Adrenal gland (tissue), 12 donors: ENCODE data around the gene STIM2. TPM values are rescaled to one million over a fixed set of nuclear protein-coding genes. Genes with fewer than 3 reads are reported as not detected.

Experiments used
- DNase-seq, 7 donors: peaks; one replicate each; pipeline ENCODE4 v3.0.0-alpha.2; 2019 to 2020
- H3K27ac ChIP-seq, 5 donors: fragments of 200-600 bp; sonication (generic) in 4 of 5; 1 replicate in 3 of 5; 2 replicates in 2 of 5; pipeline versions ENCODE4 v1.5.1 to v1.8.0; 2016 to 2020; ENCODE audit warnings: mild to moderate bottlenecking in 1 of 5
- H3K27me3 ChIP-seq: fragments of 200-600 bp; 2 replicates; pipeline ENCODE4 v1.8.0; 2021
- H3K36me3 ChIP-seq, 2 donors: fragments of 200-600 bp; replicated peaks in 1 of 2; 1 replicate in 1 of 2; 2 replicates in 1 of 2; pipeline versions ENCODE4 v1.5.1 to v1.8.0; 2018 to 2022
- H3K4me1 ChIP-seq, 2 donors: fragments of 200-600 bp; replicated peaks in 1 of 2; 1 replicate in 1 of 2; 2 replicates in 1 of 2; pipeline versions ENCODE4 v1.5.1 to v1.8.0; 2018 to 2021
- H3K4me3 ChIP-seq, 4 donors: fragments of 200-600 bp; sonication (generic) in 3 of 4; one replicate each; pipeline ENCODE4 v1.5.1; 2016 to 2018
- H3K9me3 ChIP-seq, 3 donors: fragments of 200-600 bp; sonication (generic) in 1 of 3; replicated peaks in 1 of 3; 1 replicate in 2 of 3; 2 replicates in 1 of 3; pipeline versions ENCODE4 v1.5.1 to v1.8.0; 2016 to 2021
- CTCF ChIP-seq, 6 experiments: fragments of 450-650 bp in 4 of 6; fragments of 200-600 bp in 2 of 6; sonication (generic) in 1 of 6; IDR thresholded peaks; 1 replicate in 5 of 6; 2 replicates in 1 of 6; pipeline versions ENCODE4 v1.5.1 to v1.8.0; 2016 to 2021; ENCODE audit warnings: antibody characterized with exemption in 6 of 6, mild to moderate bottlenecking in 2 of 6, moderate library complexity in 1 of 6
- POLR2A ChIP-seq, 2 donors: fragments of 450-650 bp; IDR thresholded peaks; one replicate each; pipeline ENCODE4 v1.6.1; 2017; ENCODE audit warnings: antibody characterized with exemption in 2 of 2, mild to moderate bottlenecking in 2 of 2, moderate library complexity in 1 of 2
- WGBS, 4 donors: extraction: QIAGEN DNeasy Blood & Tissue Kit in 2 of 4; methylation state at CpG; one replicate each; pipeline versions ENCODE4 v1.1.5 to v1.1.7; 2013 to 2017; 5-methylcytosine and 5-hydroxymethylcytosine counted together
- intact Hi-C, 2 donors: fragments of 100-400 bp; cut with DNase I; formaldehyde crosslinking; loops; one replicate each; pipeline versions ENCODE4 v1.14.1 to v1.15.0; 2022 to 2023
- polyA plus RNA-seq, 3 donors: library from polyadenylated mRNA; stranded (reverse); fragments of 200-250 nt in 2 of 3; fragments of 350-450 nt in 1 of 3; fragmentation: Illumina TruSeq in 1 of 3; extraction: RNeasy Lipid Tissue Mini Kit (QIAGEN cat#74804) in 1 of 3; gene quantifications; one replicate each; pipeline ENCODE4 v1.2.3, GENCODE V29; 2013 to 2014
- total RNA-seq, 9 donors: library from RNA; depleted of rRNA in 4 of 9; stranded (reverse); fragments of >200 nt in 4 of 9; fragments of 120-200 nt in 1 of 9; fragmentation: NEBNext Ultra II Directional in 1 of 9; extraction: Animal tissue kit (Norgen Biotek cat#: 25700) in 1 of 9; gene quantifications; one replicate each; pipeline versions ENCODE4 v1.1.0 to v1.2.4, GENCODE V29; 2013 to 2023
- donor health status: healthy with polysubstance abuse.
- donor health status: Bipolar disorder and iron deficiency.
- donor health status: DM: yes; HTN: yes; CAD: no.
- donor health status: DM: no; HTN: no; CAD: no.
- donor health status: DM: no; HTN: no; CAD: no.
- donor health status: DM: yes; HTN: yes; CAD: no.

The STIM2 gene
- total and polyA plus RNA-seq, 12 donors, result 7.5 to 30.4 (median 14.9) TPM

- H3K9me3 ChIP-seq, result no peaks in the 10 kb centered on the region
- DNase-seq, result no peak
- no peaks in the 10 kb centered on the region for H3K36me3 ChIP-seq
- peaks cover 0 to 13% of the 10 kb centered on the region in 2 donors for H3K4me1 ChIP-seq
- intact Hi-C loops, result no loop called here
- no peak overlapping the region for H3K4me3 ChIP-seq
- no peak overlapping the region for H3K27ac ChIP-seq
- WGBS, 4 donors, result 60 to 82% (median 70%) methylated on average over 2 of the region's 2 CpGs
- no peak for TF ChIP-seq CTCF (IDR thresholded peaks at IDR 0.05)
- no peak for TF ChIP-seq POLR2A (IDR thresholded peaks at IDR 0.05)
- no peaks in the 10 kb centered on the region for H3K27me3 ChIP-seq
These were observed 23.4 kb downstream of the STIM2 start for GRCh38 chr4:26884026-26884425.

DNA sequence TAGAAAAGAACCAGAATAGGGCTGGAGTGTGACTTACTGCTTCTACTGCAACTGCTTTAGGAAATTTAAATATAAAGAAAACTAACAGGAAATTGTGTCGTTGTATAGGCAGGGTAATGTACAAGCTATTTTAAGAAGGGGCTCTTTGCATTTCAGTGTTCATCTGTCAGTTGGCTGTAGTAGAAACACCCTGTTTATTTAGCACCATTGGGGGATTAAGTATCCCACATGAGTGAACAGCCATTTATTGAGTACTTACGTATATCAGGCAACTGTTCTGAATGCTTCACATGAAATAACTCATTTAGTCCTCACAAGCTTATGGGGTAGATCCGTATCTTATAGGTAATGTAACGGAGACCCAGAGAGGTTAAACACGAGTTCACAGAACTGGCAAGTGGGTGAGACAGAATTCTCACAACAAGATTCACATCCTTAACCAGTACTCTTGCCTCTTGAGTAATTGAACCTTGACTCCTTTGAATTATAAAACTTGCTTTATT, 23.9 kb downstream of the STIM2 start:
- no peak overlapping the region for H3K4me3 ChIP-seq
- no peaks in the 10 kb centered on the region for H3K27me3 ChIP-seq
- intact Hi-C loops, result no loop called here
- H3K27ac ChIP-seq, result no peak overlapping the region
- 78 to 89% (median 82%) methylated on average over 5 of the region's 5 CpGs for WGBS, 4 donors
- TF ChIP-seq CTCF (IDR thresholded peaks at IDR 0.05) (no peak), POLR2A (IDR thresholded peaks at IDR 0.05) (no peak)
- no peaks in the 10 kb centered on the region for H3K9me3 ChIP-seq
- no peaks in the 10 kb centered on the region for H3K36me3 ChIP-seq
- DNase-seq, result no peak
- peaks cover 0 to 13% of the 10 kb centered on the region in 2 donors for H3K4me1 ChIP-seq

GRCh38 chr4:26885912-26886274, 25.3 kb downstream of the STIM2 start:
- peak in 1 of 7 donors; percentile 39 for DNase-seq
- intact Hi-C loops, result no loop called here
- H3K9me3 ChIP-seq, result no peaks in the 10 kb centered on the region
- H3K4me3 ChIP-seq, result no peak overlapping the region
- no peaks in the 10 kb centered on the region for H3K36me3 ChIP-seq
- peak overlapping the region in 1 of 5 donors; percentile 33 for H3K27ac ChIP-seq
- no peaks in the 10 kb centered on the region for H3K27me3 ChIP-seq
- H3K4me1 ChIP-seq, result peaks cover 0 to 13% of the 10 kb centered on the region in 2 donors
- TF ChIP-seq POLR2A (IDR thresholded peaks at IDR 0.05) (no peak), CTCF (IDR thresholded peaks at IDR 0.05) (no peak)
- 79 to 84% (median 84%) methylated on average over 2 of the region's 2 CpGs for WGBS, 4 donors

GRCh38 chr4:26887143-26887542, 26.5 kb downstream of the STIM2 start:
- no peaks in the 10 kb centered on the region for H3K27me3 ChIP-seq
- H3K36me3 ChIP-seq, result no peaks in the 10 kb centered on the region

More at GRCh38 chr4:26887143-26887542, 26.5 kb downstream of the STIM2 start:
- Histone ChIP-seq H3K4me3 (no peak overlapping the region), H3K4me1 (peaks cover 0 to 13% of the 10 kb centered on the region in 2 donors), H3K9me3 (no peaks in the 10 kb centered on the region), H3K27ac (no peak overlapping the region)
- intact Hi-C loops, result no loop called here
- TF ChIP-seq POLR2A (IDR thresholded peaks at IDR 0.05) (no peak), CTCF (IDR thresholded peaks at IDR 0.05) (no peak)
- no peak for DNase-seq
- 50 to 76% (median 52%) methylated on average over 3 of the region's 3 CpGs for WGBS, 4 donors
